ENCODE measurements around the gene NCOA7. TPM values are rescaled to one million over a fixed set of nuclear protein-coding genes. Genes with fewer than 3 reads are reported as not detected.
A peak's percentile ranks its signal among the peaks of the same experiment; 100 is the strongest.

Gene NCOA7
- total RNA-seq, 1 donor: 34.0 TPM

DNA sequence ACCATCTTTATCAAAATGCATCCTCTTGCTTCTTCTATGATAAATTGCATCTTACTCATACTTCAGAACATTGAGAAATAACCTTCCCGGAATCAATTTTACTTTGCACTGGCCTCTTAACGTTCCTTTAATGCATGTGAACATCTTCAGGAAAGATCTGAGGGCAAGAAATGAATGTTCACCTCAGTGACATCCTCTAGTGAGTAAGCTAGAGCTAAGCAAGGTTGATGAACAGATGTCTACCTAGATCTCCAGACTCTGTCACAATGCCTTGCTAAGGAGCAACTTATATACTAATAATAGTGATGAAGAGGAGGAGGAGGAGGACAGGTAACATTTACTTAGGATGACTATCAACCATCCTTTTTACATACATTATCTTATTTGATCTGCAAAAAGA lies 149.0 kb downstream of the NCOA7 start:
- Histone ChIP-seq H3K27ac (ENCODE audit: low read depth, low read length) (no peak overlapping the region), H3K9me3 (ENCODE audit: low read depth, low read length) (no peaks in the 10 kb centered on the region), H4K20me1 (ENCODE audit: insufficient read depth, low read length) (no peaks in the 10 kb centered on the region), H3K27me3 (ENCODE audit: insufficient read depth, low read length) (no peaks in the 10 kb centered on the region), H3K79me2 (ENCODE audit: insufficient read depth, low read length) (no peaks in the 10 kb centered on the region), H3K36me3 (ENCODE audit: insufficient read depth, low read length) (no peaks in the 10 kb centered on the region), H3K4me2 (ENCODE audit: insufficient read depth, low read length) (no peak overlapping the region), H3K4me3 (ENCODE audit: insufficient read depth, low read length) (no peak overlapping the region), H3K4me1 (ENCODE audit: insufficient read depth, low read length) (peaks cover 30% of the 10 kb centered on the region), H2AFZ (ENCODE audit: low read length) (no peak overlapping the region)
- no peak for DNase-seq (ENCODE audit: insufficient read length, low spot score, missing footprints)
- no peak for TF ChIP-seq CTCF (IDR thresholded peaks at IDR 0.05; ENCODE audit: extremely low read depth, low read depth, low read length)

- Histone ChIP-seq H3K36me3 (ENCODE audit: insufficient read depth, low read length) (no peaks in the 10 kb centered on the region), H2AFZ (ENCODE audit: low read length) (peak overlapping the region; percentile 17), H3K4me2 (ENCODE audit: insufficient read depth, low read length) (no peak overlapping the region)
Measured at GRCh38 chr6:125940247-125941041, 149.7 kb downstream of the NCOA7 start.

DNA sequence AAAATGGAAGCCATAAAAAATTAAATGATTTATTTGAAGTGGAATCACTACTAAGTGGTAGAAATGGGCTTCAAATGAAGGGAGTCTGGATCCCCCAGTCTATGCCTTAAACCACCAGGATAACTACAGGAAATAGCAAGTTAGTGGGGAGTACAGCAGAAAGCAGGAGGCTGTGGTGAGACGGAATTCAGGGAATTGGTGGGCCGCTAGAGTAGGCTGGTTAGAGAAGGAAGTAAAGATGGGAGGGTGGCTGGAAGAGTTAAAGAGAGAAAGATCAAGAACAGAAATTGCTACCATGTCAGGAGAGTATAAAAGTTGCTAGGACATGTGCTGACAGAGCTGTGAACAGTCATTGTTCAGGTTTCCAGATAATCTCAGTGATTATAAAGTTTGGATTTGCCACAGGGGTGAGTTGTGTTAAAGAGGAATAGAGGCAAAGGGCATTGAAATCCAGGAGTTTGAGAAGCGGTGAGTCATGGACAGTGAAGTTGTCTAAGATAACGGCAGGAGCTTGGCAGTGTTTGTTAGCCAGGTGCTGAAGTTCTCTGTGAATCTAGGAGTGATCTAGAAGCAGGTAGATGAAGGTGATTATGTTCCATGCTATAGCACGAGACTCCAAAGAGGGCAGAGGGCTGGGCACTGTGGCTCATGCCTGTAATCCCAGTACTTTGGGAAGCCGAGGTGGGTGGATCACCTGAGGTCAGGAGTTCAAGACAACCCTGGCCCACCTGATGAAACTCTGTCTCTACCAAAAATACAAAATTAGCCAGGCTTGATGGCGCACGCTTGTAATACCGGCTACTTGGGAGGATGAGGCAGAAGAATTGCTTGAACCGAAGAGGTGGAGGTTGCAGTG lies 152.1 kb downstream of the NCOA7 start:
- DNase-seq (ENCODE audit: insufficient read length, low spot score, missing footprints): peak; percentile 48
- Histone ChIP-seq H4K20me1 (ENCODE audit: insufficient read depth, low read length) (no peaks in the 10 kb centered on the region), H2AFZ (ENCODE audit: low read length) (no peak overlapping the region), H3K36me3 (ENCODE audit: insufficient read depth, low read length) (no peaks in the 10 kb centered on the region), H3K4me3 (ENCODE audit: insufficient read depth, low read length) (no peak overlapping the region), H3K27me3 (ENCODE audit: insufficient read depth, low read length) (no peaks in the 10 kb centered on the region), H3K4me2 (ENCODE audit: insufficient read depth, low read length) (no peak overlapping the region), H3K79me2 (ENCODE audit: insufficient read depth, low read length) (no peaks in the 10 kb centered on the region), H3K27ac (ENCODE audit: low read depth, low read length) (peak overlapping the region; percentile 98), H3K4me1 (ENCODE audit: insufficient read depth, low read length) (peaks cover 60% of the 10 kb centered on the region), H3K9me3 (ENCODE audit: low read depth, low read length) (no peaks in the 10 kb centered on the region)
- TF ChIP-seq CTCF (IDR thresholded peaks at IDR 0.05; ENCODE audit: extremely low read depth, low read depth, low read length): no peak

More at GRCh38 chr6:125940247-125941041, 149.7 kb downstream of the NCOA7 start:
- Histone ChIP-seq H3K27me3 (ENCODE audit: insufficient read depth, low read length) (no peaks in the 10 kb centered on the region), H3K27ac (ENCODE audit: low read depth, low read length) (peak overlapping the region; percentile 67), H3K4me3 (ENCODE audit: insufficient read depth, low read length) (no peak overlapping the region), H3K4me1 (ENCODE audit: insufficient read depth, low read length) (peaks cover 37% of the 10 kb centered on the region), H3K9me3 (ENCODE audit: low read depth, low read length) (no peaks in the 10 kb centered on the region), H4K20me1 (ENCODE audit: insufficient read depth, low read length) (no peaks in the 10 kb centered on the region), H3K79me2 (ENCODE audit: insufficient read depth, low read length) (no peaks in the 10 kb centered on the region)
- TF ChIP-seq CTCF (IDR thresholded peaks at IDR 0.05; ENCODE audit: extremely low read depth, low read depth, low read length): no peak
- no peak for DNase-seq (ENCODE audit: insufficient read length, low spot score, missing footprints)
